Type B pancreatic cell (in vitro differentiated cells): Measurements from ENCODE around the gene SART3. TPM values are rescaled to one million over a fixed set of nuclear protein-coding genes. Genes with fewer than 3 reads are reported as not detected.

Experiments used
- DNase-seq: peaks from one replicate; pipeline ENCODE4 v3.0.0; 2021; ENCODE audit warnings: mixed read lengths; ENCODE audit not compliant: unreplicated experiment; ENCODE audit errors: extremely low spot score
- H3K27ac Mint-ChIP-seq: 2 replicates; pipeline ENCODE4 v1.8.0; 2021; ENCODE audit warnings: mild to moderate bottlenecking, mixed read lengths
- H3K27me3 Mint-ChIP-seq: 2 replicates; pipeline ENCODE4 v1.8.0; 2021; ENCODE audit warnings: mixed read lengths
- H3K36me3 Mint-ChIP-seq: 2 replicates; pipeline ENCODE4 v1.8.0; 2021; ENCODE audit warnings: mixed read lengths
- H3K4me1 Mint-ChIP-seq: one replicate; pipeline ENCODE4 v1.8.0; 2021; ENCODE audit warnings: mixed read lengths; ENCODE audit not compliant: unreplicated experiment
- H3K4me3 Mint-ChIP-seq: 2 replicates; pipeline ENCODE4 v1.8.0; 2021; ENCODE audit warnings: mild to moderate bottlenecking, mixed read lengths
- H3K9me3 Mint-ChIP-seq: 2 replicates; pipeline ENCODE4 v1.8.0; 2021; ENCODE audit warnings: mixed read lengths
- total RNA-seq: library from RNA; stranded (reverse); gene quantifications from 2 replicates; pipeline ENCODE4 v1.2.1, GENCODE V29; 2021; ENCODE audit warnings: low replicate concordance
- TF ChIP-seq, protein P1 (sequence below): fragments of 200-600 bp; sonication (generic); conservative IDR thresholded peaks from 2 replicates; pipeline ENCODE4 v1.5.0; 2021; ENCODE audit warnings: antibody characterized with exemption, mild to moderate bottlenecking

The SART3 gene
- total RNA-seq, 1 donor from 2014 or later, result 72.6 TPM

DNA sequence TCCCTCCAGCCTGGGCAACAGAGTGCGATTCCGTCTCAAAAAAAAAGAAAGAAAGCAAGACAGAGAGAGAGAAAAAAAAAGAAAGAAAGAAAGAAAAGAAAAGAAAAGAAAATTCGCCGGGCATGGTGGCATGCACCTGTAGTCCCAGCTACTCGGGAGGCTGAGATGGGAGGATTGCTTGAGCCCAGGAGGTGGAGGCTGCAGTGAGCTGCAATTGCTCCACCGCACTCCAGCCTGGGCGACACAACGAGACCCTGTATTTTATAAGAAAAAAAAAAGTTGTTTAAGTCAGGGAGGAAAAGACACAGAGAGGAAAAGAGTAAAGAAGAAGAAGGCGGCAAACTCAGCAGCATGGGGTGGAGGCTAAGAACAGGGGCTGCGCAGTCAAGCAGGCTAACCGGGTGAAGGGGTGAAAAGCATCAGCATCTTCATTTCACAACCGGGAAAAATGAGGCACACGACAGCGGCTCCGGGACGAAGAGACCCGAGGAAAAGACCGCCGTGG, 46.5 kb downstream of the SART3 start:
- Mint-ChIP-seq H3K27ac (peak overlapping the region; percentile 87), H3K9me3 (no peaks in the 10 kb centered on the region), H3K36me3 (peaks cover 5% of the 10 kb centered on the region), H3K27me3 (peaks cover 3% of the 10 kb centered on the region), H3K4me3 (peak overlapping the region; percentile 97), H3K4me1 (peaks cover 8% of the 10 kb centered on the region)
- TF ChIP-seq, protein P1, sequence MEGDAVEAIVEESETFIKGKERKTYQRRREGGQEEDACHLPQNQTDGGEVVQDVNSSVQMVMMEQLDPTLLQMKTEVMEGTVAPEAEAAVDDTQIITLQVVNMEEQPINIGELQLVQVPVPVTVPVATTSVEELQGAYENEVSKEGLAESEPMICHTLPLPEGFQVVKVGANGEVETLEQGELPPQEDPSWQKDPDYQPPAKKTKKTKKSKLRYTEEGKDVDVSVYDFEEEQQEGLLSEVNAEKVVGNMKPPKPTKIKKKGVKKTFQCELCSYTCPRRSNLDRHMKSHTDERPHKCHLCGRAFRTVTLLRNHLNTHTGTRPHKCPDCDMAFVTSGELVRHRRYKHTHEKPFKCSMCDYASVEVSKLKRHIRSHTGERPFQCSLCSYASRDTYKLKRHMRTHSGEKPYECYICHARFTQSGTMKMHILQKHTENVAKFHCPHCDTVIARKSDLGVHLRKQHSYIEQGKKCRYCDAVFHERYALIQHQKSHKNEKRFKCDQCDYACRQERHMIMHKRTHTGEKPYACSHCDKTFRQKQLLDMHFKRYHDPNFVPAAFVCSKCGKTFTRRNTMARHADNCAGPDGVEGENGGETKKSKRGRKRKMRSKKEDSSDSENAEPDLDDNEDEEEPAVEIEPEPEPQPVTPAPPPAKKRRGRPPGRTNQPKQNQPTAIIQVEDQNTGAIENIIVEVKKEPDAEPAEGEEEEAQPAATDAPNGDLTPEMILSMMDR, result no peak
- no peak for DNase-seq

DNA sequence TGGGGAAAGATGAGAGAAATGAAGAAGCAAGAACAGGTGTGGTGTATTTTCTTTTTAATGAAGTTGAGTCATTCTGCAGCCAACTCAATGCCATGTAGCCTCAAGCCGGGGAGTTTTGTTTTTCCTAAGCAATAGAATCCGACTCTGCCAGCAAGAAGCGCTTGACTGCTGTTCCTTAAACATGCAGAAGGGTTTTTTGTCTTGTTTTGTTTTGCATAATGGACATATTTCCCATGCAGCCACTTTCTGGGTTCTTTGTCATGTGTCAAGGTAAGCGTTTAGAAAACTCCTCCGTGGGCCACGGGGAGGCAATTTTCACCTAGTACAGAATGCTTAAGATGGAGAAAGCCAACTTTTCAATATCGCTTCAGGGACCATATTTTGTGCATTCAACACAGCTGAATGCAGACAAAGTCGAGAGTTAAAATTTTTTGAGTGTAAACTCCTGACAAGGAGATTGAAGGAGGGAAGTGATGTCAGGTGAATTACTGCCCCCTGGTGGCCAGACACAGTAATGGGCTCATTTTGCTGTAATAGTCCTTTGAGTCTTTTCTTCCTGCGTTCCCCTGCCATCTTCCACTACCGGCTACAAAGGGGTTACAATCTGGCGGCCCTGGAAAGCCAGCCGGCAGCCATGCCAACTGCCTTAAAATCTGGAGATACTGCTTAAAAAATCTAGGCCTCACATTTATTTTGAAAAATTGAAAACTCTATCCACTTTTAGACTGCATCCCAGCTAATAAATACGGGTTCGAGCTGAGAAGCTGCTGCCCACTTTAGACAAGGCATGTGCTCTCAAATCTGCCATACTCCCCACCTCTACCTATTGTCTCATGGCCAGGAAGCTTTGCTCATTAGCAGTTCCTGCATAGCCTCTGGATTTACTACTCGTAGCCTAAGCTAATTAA, 49.1 kb downstream of the SART3 start:
- Mint-ChIP-seq H3K9me3 (no peaks in the 10 kb centered on the region), H3K4me3 (peak overlapping the region; percentile 76), H3K27ac (peak overlapping the region; percentile 70), H3K4me1 (peaks cover 8% of the 10 kb centered on the region), H3K36me3 (no peaks in the 10 kb centered on the region), H3K27me3 (peaks cover 10% of the 10 kb centered on the region)
- TF ChIP-seq, protein P1, result peak; percentile 96
- peak; percentile 80 for DNase-seq

DNA sequence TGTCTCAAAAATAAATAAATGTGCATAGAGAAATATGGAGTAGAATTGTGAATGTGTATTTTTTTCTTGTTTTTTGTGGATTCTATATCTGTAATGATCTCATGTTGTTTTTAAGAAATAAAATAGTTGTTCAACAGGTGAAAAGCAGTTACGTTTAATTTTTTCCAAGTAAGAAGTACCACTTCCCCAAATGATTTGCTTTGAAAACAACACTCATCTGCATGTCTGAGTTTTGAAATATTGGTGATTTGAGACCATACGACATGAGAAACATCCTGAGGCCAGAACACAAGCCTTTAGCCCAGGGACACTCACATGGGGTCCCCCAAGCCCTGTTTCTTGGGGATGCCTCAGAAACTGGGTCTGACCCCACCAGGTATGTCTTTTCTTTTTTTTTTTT, 50.1 kb downstream of the SART3 start:
- H3K4me3 Mint-ChIP-seq, result no peak overlapping the region
- H3K9me3 Mint-ChIP-seq, result no peaks in the 10 kb centered on the region
- H3K4me1 Mint-ChIP-seq, result peaks cover 8% of the 10 kb centered on the region

DNA sequence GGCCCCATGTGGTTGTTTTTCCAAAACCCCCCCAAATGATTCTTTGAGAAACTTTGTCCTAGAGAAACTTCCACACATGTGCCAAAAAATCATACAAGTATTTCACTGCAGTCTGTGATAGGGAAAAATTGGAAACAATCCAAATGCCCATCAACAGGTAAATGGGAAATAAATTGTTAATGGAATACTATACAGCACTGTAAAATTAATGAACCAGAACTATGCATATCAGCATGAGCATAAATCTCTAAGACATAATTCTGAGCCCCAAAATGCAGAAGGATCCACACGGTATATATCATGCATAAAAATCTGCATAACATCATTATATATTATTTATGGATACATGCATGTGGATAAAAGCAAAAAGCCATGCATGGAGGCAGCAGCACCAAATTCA, 51.2 kb downstream of the SART3 start:
- Mint-ChIP-seq H3K4me1 (peaks cover 8% of the 10 kb centered on the region), H3K27ac (no peak overlapping the region), H3K4me3 (no peak overlapping the region), H3K27me3 (peaks cover 20% of the 10 kb centered on the region), H3K36me3 (no peaks in the 10 kb centered on the region), H3K9me3 (no peaks in the 10 kb centered on the region)
- no peak for DNase-seq
- TF ChIP-seq, protein P1, result no peak

More for the DNA sequence above, 50.1 kb downstream of the SART3 start:
- no peak for DNase-seq
- peaks cover 11% of the 10 kb centered on the region for H3K27me3 Mint-ChIP-seq
- TF ChIP-seq, protein P1, result no peak
- no peaks in the 10 kb centered on the region for H3K36me3 Mint-ChIP-seq
- H3K27ac Mint-ChIP-seq, result no peak overlapping the region

DNA sequence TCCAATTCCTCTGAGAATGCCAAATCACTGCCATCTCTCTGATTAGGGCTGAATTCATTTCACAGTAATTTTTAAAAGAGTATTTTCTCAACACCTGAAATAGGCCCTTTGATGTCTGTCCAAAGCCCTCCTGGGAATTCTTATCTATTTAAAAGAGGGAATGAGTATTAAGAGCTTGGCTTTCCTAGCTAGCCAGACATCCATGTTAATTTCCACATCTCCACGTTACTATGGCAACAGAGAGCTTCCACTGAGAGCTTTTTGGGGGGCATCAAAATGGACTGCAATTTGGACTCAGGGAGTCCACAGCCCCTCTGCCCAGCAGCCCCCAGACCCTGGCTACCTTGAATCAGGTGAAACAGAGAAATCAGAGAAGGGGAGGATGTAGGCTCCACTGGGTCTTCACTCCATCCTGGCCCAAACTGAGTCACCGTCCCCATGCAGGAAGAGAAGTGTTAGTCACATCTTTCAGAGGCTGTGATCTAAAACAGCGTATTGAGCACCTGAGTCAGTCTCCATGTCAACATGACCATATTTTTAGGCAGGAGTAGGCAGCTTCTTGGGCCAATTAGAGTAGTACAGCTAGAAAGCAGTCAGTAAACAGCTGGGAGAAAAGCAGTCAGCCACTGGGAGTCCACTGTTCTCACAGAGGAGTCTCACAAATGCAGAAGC, 52.9 kb downstream of the SART3 start:
- no peaks in the 10 kb centered on the region for H3K36me3 Mint-ChIP-seq
- DNase-seq, result no peak
- H3K27ac Mint-ChIP-seq, result no peak overlapping the region
- no peak overlapping the region for H3K4me3 Mint-ChIP-seq
- TF ChIP-seq, protein P1, result no peak
- peaks cover 8% of the 10 kb centered on the region for H3K4me1 Mint-ChIP-seq
- H3K27me3 Mint-ChIP-seq, result peaks cover 26% of the 10 kb centered on the region
- H3K9me3 Mint-ChIP-seq, result peaks cover 3% of the 10 kb centered on the region
